H1 (cell line): ENCODE data around the gene TBC1D22B.

ENCODE experiments used
- ASH2L ChIP-seq: fragments of 200-600, 300-600 bp; sonication (generic); IDR thresholded peaks from one replicate; pipeline ENCODE4 v1.7.1; 2017; ENCODE audit warnings: low read length
- CBX5 ChIP-seq: fragments of 300-800, 300-1000 bp; sonication (generic); IDR thresholded peaks from 2 replicates; pipeline ENCODE4 v1.7.1; 2016; ENCODE audit warnings: antibody characterized with exemption, low read length, low read depth
- CHD2 ChIP-seq: IDR thresholded peaks from 2 replicates; pipeline ENCODE4 v1.6.1; 2012; ENCODE audit warnings: low read length, improper control_type of control experiment
- CTCF ChIP-seq, 3 experiments: IDR thresholded peaks; 1 replicate in 2 of 3; 2 replicates in 1 of 3; pipeline versions ENCODE4 v1.5.1 to v1.6.1; 2011; ENCODE audit warnings: low read length in 3 of 3, mild to moderate bottlenecking in 3 of 3, inconsistent platforms in 2 of 3, low read depth in 1 of 3, moderate library complexity in 1 of 3; ENCODE audit not compliant: insufficient read depth in 1 of 3; ENCODE audit errors: control extremely low read depth in 1 of 3
- EP300 ChIP-seq, 2 experiments: IDR thresholded peaks; 1 replicate in 1 of 2; 2 replicates in 1 of 2; pipeline ENCODE4 v1.6.1; 2011 to 2012; ENCODE audit warnings: low read depth in 2 of 2, low read length in 2 of 2, mild to moderate bottlenecking in 2 of 2, borderline replicate concordance in 1 of 2, inconsistent platforms in 1 of 2, moderate library complexity in 1 of 2
- EZH2 ChIP-seq: fragments of 200-600 bp; sonication (generic); IDR thresholded peaks from 2 replicates; pipeline ENCODE4 v1.7.1; 2012; ENCODE audit warnings: low read depth, mild to moderate bottlenecking, moderate library complexity, low read length, inconsistent platforms; ENCODE audit not compliant: severe bottlenecking
- JUND ChIP-seq: IDR thresholded peaks from 2 replicates; pipeline ENCODE4 v1.6.1; 2011; ENCODE audit warnings: mild to moderate bottlenecking, improper control_type of control experiment, low read length
- KDM5A ChIP-seq: fragments of 200-600 bp; IDR thresholded peaks from 2 replicates; pipeline ENCODE4 v1.7.1; 2012; ENCODE audit warnings: mild to moderate bottlenecking, low read length, inconsistent platforms, mixed read lengths
- POLR2AphosphoS5 ChIP-seq: IDR thresholded peaks from 2 replicates; pipeline ENCODE4 v1.6.1; 2011; ENCODE audit warnings: low read depth, low read length
- POU5F1 ChIP-seq: IDR thresholded peaks from 2 replicates; pipeline ENCODE4 v1.6.1; 2011; ENCODE audit warnings: low read depth, mild to moderate bottlenecking, low read length, moderate library complexity
- RFX5 ChIP-seq: IDR thresholded peaks from 2 replicates; pipeline ENCODE4 v1.6.1; 2011; ENCODE audit warnings: low read depth, low read length, improper control_type of control experiment, borderline replicate concordance
- RNF2 ChIP-seq: fragments of 200-900, 300-1000 bp; sonication (generic); IDR thresholded peaks from 2 replicates; pipeline ENCODE4 v1.7.1; 2016; ENCODE audit warnings: borderline replicate concordance, low read depth, mild to moderate bottlenecking, antibody characterized with exemption, low read length; ENCODE audit not compliant: poor library complexity, severe bottlenecking; ENCODE audit errors: missing control alignments
- SUZ12 ChIP-seq: fragments of 200-600 bp; sonication (generic); IDR thresholded peaks from 2 replicates; pipeline ENCODE4 v1.6.1; 2012; ENCODE audit warnings: mild to moderate bottlenecking, inconsistent platforms, low read length, moderate library complexity, mixed read lengths

- TF ChIP-seq CTCF (IDR thresholded peaks at IDR 0.05; ENCODE audit: control extremely low read depth in 1 of 3, insufficient read depth in 1 of 3, low read depth in 1 of 3, low read length in 3 of 3) (no peak), EZH2 (no peak), RFX5 (no peak), POLR2AphosphoS5 (no peak), CHD2 (no peak), RNF2 (no peak), KDM5A (no peak), CBX5 (no peak), POU5F1 (no peak), SUZ12 (no peak), EP300 (IDR thresholded peaks at IDR 0.05; ENCODE audit: borderline replicate concordance in 1 of 2, low read depth in 2 of 2, low read length in 2 of 2) (no peak), ASH2L (no peak), JUND (no peak)
Observed at GRCh38 chr6:37304766-37305165, 47.2 kb downstream of the TBC1D22B start.
